CD4-positive, alpha-beta T cell treated with Interferon alpha-2 for 1 hour (primary cell): ENCODE results near the gene UGT2B7.
"Not testable (repeated sequence)": the region's sequence is repeated elsewhere in the genome, so short reads cannot be mapped to it uniquely, and the experiment has no call there.

Source experiments
- DNase-seq, 2 donors: peaks; one replicate each; pipeline ENCODE4 v3.0.0-alpha.2; 2020 to 2022

Gene UGT2B7

DNA sequence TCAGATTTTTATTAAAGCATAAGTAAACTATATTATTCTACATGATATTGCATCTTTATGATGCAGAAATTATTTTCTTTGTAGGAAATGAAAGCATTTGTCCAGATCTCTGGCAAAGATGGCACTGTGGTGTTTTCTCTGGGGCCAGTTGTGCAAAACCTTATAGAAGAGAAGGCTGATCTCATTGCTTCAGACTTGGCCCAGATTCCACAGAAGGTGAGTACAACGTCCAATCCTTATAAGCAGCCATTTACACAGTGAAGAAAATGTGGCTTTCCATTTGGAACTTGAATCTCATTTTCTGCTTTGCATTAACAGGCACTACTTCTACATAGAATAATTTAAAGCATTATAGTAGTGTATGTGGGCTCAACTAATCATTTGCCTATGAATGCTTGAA is 6.9 kb upstream of the UGT2B7 start:
- DNase-seq = no peak

DNA sequence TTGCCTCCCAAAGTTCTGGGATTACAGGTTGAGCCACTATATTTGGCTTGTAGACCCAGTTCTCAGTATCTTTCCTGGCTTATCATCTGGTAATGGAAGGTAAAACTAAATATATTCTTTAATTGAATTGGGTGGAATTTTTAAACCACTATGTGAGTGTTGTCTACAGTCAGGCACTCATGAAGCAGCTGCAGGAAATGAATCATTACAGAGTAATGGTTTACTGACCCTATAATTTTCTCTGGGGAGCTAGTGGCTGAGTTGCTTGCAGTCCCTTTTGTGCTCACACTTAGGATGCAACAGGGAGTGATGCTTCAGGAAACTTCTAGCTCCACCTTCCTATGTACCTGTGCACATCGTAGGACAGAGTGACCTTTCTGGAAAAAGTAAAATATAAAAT is 4.1 kb upstream of the UGT2B7 start:
- DNase-seq = no peak

DNA sequence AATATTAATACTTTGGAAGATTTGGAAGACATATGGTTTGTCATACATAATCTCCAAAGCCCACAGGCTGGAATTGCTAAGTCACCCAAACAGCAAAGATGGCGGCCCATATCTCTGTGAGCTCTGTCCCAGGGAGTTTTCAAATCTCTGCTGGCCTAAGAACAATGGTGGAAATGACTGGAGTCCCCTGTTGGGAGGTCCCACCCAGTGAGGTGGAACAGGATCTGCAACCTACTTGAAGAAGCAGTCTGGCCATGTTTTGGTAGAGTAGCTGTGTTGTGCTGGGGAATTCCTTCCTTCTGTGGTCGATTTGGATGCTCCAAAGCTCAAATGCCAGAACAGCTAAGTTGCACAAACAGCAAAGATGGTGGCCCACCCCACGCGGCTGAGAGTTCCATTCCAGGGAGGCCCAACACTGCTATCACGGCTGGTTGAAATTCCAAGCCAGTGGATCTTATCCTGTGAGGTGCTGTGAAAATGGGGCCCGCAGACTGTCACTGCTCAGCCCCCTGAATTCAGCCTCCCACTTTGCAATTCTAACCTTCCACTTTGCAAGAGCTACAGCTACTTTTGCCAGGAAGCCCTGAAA is 3.2 kb upstream of the UGT2B7 start:
- no peak for DNase-seq

DNA sequence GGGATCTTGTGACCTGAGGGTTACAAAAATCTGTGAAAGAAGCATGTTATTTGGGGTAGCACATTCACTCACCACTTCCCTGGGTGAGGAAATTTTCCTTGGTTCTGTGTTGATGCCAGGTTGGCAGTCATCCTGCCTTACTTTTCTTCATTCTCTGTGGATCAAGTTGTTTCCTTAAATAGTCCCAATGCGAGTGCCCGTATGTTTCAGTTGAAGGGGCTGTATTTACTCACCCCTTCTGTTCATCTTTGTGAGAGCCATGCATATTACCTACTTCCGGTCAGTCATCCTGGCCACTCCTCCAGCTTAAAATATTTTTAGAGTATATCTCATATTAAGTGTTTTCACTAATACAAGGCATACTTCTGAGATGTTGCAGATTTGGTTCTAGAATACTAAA is 2.6 kb upstream of the UGT2B7 start:
- no peak for DNase-seq

DNA sequence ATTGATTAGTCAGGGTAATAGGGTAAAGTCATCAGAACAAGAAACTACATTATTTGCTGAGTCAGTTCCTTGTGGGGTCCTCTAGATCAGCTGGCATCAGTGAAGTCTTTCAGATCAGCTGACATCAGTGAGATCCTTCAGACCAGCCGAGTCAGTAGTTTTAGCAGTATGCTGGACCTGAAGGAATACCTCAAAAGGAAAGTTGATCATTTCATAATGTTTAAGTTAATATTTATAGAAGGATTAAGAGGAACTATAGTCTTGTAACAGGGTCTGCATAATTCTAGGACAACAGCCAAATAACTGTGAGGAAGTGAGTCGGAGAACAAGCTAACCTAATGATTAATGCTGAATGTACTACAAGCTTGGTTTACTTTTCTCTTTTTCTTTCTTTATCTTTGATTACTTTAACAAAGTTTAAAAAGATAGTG is 958 bp upstream of the UGT2B7 start:
- no peak for DNase-seq

DNA sequence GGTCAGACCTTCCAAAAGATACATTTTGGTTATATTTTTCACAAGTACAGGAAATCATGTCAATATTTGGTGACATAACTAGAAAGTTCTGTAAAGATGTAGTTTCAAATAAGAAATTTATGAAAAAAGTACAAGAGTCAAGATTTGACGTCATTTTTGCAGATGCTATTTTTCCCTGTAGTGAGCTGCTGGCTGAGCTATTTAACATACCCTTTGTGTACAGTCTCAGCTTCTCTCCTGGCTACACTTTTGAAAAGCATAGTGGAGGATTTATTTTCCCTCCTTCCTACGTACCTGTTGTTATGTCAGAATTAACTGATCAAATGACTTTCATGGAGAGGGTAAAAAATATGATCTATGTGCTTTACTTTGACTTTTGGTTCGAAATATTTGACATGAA is 536 bp downstream of the UGT2B7 start:
- DNase-seq = no peak

DNA sequence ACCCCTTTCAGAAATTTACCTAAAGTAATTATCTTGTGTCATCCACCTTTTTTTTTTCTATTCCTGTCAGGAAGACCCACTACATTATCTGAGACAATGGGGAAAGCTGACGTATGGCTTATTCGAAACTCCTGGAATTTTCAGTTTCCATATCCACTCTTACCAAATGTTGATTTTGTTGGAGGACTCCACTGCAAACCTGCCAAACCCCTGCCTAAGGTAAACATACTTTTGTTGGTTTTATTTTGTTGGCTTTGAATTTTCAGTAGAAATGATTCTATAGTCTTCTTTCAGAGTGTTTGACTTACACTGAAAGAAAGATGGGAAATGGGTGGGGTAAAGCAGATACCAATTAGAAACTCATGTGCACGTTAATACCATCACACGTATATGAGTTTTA is 2.2 kb downstream of the UGT2B7 start:
- no peak for DNase-seq

DNA sequence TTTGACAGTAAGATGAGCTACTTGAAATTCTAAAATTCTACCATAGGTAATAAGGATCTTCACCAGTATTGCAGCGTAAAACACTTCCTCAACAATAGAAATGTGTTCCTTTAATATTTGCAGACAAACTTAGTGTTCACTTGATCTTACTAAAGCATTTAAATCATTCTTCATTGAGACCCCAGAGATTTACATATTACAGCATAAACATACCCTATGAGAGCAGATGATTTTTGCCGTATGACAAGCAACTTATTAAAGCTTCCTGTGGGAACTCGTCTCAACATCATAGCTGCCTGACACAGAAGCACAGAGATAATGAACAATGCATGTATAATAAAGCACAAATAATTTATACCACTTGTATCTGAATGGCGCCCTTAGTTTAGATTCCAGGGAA is 3.6 kb downstream of the UGT2B7 start:
- no peak for DNase-seq

DNA sequence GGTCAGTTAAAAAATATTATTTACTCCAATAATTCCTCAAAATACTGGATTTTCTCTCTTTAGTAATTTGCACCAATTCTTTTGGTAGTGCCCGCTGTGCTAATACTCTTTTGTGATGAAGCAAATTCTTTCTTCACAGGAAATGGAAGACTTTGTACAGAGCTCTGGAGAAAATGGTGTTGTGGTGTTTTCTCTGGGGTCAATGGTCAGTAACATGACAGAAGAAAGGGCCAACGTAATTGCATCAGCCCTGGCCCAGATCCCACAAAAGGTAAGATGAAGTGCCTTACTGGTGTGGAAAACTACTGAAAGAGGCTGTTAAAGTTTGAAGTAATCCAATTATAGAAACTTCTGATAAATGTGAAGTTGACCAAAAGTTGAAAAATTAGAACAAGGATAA is 6.4 kb downstream of the UGT2B7 start:
- not testable (repeated sequence) for DNase-seq

- DNase-seq = no peak
Observed at GRCh38 chr4:69104719-69105275, 8.5 kb downstream of the UGT2B7 start.

- not testable (repeated sequence) for DNase-seq
Observed at GRCh38 chr4:69115151-69115850, 19.0 kb downstream of the UGT2B7 start.

DNA sequence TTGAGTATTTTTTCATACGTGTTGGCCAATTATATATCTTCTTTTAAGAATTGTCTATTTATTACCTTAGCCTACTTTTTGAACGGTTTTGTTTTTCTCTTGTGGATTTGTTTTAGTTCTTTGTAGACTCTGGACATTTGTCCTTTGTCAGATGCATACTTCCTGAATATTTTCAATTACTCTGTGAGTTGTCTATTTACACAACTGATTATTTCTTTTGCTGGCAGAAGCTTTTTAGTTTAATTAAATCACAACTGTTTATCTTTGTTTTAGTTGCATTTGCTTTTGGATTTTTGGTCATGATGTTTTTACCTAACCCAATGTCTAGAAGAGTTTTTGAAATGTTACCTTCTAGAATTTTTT is 19.6 kb downstream of the UGT2B7 start:
- DNase-seq = no peak

DNA sequence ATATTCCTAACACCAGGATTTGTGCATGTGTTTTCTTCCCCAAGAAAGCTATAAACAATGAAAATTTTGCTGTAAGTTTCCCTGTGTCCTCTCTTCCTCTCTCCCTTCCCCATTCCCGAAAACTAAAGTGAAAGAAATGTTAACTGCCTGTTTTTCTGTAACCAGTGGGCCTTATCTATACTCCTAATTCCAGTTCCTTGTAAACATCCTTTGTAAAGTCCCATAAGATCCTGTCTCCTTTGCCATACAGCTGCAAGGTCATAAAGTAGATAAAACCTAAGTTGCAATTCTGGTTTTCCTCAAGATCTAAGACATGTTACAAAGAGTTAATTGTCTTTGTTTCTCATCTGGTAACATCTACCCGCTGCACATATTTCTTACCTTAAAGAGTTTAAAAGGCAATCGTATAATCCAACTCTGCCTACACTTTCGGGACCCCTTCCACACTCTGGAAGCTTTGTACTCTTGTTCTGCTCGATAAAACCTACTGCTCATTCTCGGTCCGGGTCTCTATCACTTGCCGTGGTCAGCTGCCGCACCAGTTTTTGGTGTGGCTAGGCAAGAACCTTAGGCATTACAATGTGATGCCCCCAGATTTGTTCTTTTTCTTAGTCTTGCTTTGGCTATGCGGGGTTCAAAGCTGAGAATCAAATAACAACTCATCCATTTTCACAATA is 20.5 kb downstream of the UGT2B7 start:
- DNase-seq = no peak

- no peak for DNase-seq
Observed at GRCh38 chr4:69120870-69121269, 24.6 kb downstream of the UGT2B7 start.

DNA sequence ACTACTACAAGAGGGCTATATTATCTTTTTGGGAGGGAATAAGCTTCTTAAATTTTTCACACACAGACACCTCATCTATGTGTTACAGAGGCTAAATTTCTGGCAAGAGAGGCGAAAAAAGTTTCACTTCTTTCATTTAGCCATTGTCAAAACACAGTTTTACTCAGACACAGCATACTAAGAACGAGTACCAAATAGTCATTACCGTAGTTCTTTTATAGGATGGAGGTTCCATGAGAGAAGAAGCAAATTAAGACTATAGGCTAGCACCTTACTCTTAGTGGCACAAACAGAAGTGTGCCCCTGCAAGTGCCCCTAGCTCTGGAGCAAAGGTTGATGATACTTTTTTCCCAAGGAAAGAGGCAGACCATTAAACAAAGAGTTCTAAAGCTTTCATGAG is 26.2 kb downstream of the UGT2B7 start:
- no peak for DNase-seq

GRCh38 chr4:69124941-69125340 is 28.7 kb downstream of the UGT2B7 start:
- no peak for DNase-seq

DNA sequence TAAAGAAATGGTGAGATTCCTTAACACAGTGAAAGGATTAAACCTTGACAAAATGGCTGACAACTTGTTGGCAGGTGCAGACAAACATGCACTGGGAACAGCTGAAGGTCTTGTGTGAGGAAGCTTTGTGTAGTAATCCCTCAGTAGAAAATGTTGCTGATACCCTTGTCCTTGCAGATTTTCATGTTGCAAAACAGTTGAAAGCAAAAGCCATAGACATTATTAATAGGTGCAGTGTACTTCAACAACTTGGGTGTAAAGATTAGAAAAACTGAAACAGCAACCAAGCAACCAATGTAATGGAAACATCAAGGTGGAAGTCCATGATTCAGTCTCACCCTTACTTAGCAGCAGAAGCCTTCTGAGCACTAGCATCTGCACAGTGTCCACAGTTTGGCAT is 29.8 kb downstream of the UGT2B7 start:
- DNase-seq = no peak

DNA sequence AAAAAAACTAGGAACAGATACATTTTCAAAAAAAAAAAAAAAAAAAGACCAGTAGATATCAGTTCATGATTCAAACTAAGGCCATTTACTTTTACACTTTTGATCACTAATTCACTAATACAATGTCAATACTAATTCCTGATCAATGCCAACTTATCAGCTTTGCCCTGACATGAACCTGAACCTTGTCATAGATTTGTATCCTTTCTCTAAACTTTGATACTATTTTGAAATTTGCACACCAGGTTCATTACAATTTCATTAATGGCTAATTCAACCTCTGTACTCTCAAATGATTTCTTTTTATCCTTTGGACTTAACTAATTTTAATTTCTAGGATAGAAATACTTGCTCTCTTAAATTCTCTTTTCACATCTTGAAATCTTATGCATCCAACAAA is 37.7 kb downstream of the UGT2B7 start:
- DNase-seq = no peak

DNA sequence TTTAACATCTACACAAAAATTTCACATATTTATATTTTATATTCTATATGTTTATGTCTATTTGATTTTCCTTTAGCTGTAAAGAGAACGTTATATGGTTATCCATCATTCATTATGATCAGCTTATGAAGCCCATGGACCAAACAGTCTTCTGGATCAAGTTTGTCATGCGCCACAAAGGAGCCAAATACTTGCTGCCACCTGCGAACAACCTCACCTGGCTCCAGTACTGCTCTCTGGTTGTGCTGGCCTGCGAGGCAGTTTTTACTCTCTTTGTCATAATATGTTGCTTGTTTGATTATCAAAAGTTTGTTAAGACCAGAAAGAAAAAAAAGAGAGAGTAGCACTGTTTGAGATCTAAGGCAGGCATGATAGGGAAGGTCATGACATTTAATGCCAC is 38.2 kb downstream of the UGT2B7 start:
- DNase-seq = no peak

DNA sequence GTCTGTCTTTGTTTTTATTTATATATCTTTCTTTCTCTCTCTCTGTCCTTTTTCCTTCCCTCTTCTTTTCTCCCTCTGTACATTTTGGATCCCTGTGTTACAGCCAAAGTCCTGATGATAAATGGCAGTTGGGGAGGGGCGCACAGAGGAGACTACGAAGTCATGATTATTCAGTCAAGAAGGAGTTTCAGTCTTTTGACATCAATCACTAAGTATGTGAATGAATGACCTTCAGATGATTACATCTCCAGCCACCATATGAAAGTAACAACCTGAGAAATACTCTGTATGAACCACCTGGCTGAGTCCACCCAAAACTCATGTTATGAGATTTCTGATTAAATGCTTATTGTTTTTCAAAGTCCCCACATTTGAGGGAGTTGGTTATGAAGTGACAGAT is 45.0 kb downstream of the UGT2B7 start:
- no peak for DNase-seq

GRCh38 chr4:69147334-69147733 is 51.1 kb downstream of the UGT2B7 start:
- DNase-seq = no peak

- DNase-seq = no peak
Observed at GRCh38 chr4:69154021-69154420, 57.7 kb downstream of the UGT2B7 start.

GRCh38 chr4:69156913-69157312 is 60.6 kb downstream of the UGT2B7 start:
- DNase-seq = no peak
